CD14-positive monocyte (primary cell): ENCODE data around the gene ZNF555. TPM values are rescaled to one million over a fixed set of nuclear protein-coding genes. Genes with fewer than 3 reads are reported as not detected.
A peak's percentile ranks its signal among the peaks of the same experiment; 100 is the strongest.

Experiments
- DNase-seq, 3 donors: peaks; one replicate each; pipeline ENCODE4 v3.0.0-alpha.2; 2011 to 2022
- H2AFZ ChIP-seq: 2 replicates; pipeline ENCODE4 v1.6.0; 2012; ENCODE audit warnings: mild to moderate bottlenecking, low read depth, low read length, inconsistent platforms; ENCODE audit not compliant: insufficient read depth, poor library complexity, severe bottlenecking
- H3K27ac ChIP-seq, 2 donors: 1 replicate in 1 of 2; 2 replicates in 1 of 2; pipeline ENCODE4 v1.5.1; 2012 to 2013; ENCODE audit warnings: low read length in 2 of 2, control low read depth in 1 of 2, inconsistent platforms in 1 of 2, low read depth in 1 of 2, mild to moderate bottlenecking in 1 of 2
- H3K27me3 ChIP-seq, 2 donors: one replicate each; pipeline versions ENCODE4 v1.6.0 to v1.6.1; 2011 to 2013; ENCODE audit warnings: low read length in 2 of 2; ENCODE audit not compliant: control insufficient read depth in 2 of 2, insufficient read depth in 2 of 2
- H3K36me3 ChIP-seq, 2 donors: replicated peaks in 1 of 2; 1 replicate in 1 of 2; 2 replicates in 1 of 2; pipeline versions ENCODE4 v1.5.1 to v1.6.1; 2012 to 2013; ENCODE audit warnings: low read length in 2 of 2, control low read depth in 1 of 2, inconsistent platforms in 1 of 2, mild to moderate bottlenecking in 1 of 2; ENCODE audit not compliant: insufficient read depth in 2 of 2, control insufficient read depth in 1 of 2
- H3K4me1 ChIP-seq, 2 donors: 1 replicate in 1 of 2; 2 replicates in 1 of 2; pipeline versions ENCODE4 v1.5.1 to v1.6.1; 2012 to 2013; ENCODE audit warnings: low read length in 2 of 2, control low read depth in 1 of 2, inconsistent platforms in 1 of 2, mild to moderate bottlenecking in 1 of 2, moderate library complexity in 1 of 2; ENCODE audit not compliant: insufficient read depth in 2 of 2, control insufficient read depth in 1 of 2
- H3K4me2 ChIP-seq: replicated peaks from 2 replicates; pipeline ENCODE3; 2012; ENCODE audit warnings: low read length, moderate library complexity, mild to moderate bottlenecking; ENCODE audit not compliant: poor library complexity, severe bottlenecking; ENCODE audit errors: extremely low read depth
- H3K4me3 ChIP-seq, 3 experiments: fragments of 200-600 bp in 1 of 3; sonication (generic) in 1 of 3; replicated peaks in 1 of 3; 1 replicate in 2 of 3; 2 replicates in 1 of 3; pipeline ENCODE4 v1.5.1; 2011 to 2013; ENCODE audit warnings: low read length in 3 of 3, mild to moderate bottlenecking in 3 of 3, control low read depth in 2 of 3, low read depth in 2 of 3, inconsistent platforms in 1 of 3, moderate library complexity in 1 of 3
- H3K79me2 ChIP-seq: 2 replicates; pipeline ENCODE4 v1.6.0; 2012; ENCODE audit warnings: mild to moderate bottlenecking, control low read depth, inconsistent platforms, low read length, moderate library complexity; ENCODE audit not compliant: insufficient read depth
- H3K9ac ChIP-seq: 2 replicates; pipeline ENCODE4 v1.6.0; 2017; ENCODE audit warnings: low read length, mild to moderate bottlenecking; ENCODE audit not compliant: insufficient read depth, poor library complexity, severe bottlenecking
- H3K9me3 ChIP-seq, 2 donors: replicated peaks in 1 of 2; 1 replicate in 1 of 2; 2 replicates in 1 of 2; pipeline versions ENCODE4 v1.5.1 to v1.6.1; 2012 to 2013; ENCODE audit warnings: low read length in 2 of 2, control low read depth in 1 of 2; ENCODE audit not compliant: control insufficient read depth in 1 of 2, insufficient read depth in 1 of 2
- H4K20me1 ChIP-seq: 2 replicates; pipeline ENCODE4 v1.6.0; 2012; ENCODE audit warnings: mild to moderate bottlenecking, low read length, control low read depth, moderate library complexity; ENCODE audit not compliant: insufficient read depth
- H3K27ac Mint-ChIP-seq, 7 donors: one replicate each; pipeline ENCODE4 v1.8.0; 2020; ENCODE audit warnings: mild to moderate bottlenecking in 7 of 7, mixed read lengths in 7 of 7, moderate library complexity in 6 of 7, inconsistent platforms in 2 of 7
- H3K27me3 Mint-ChIP-seq, 3 donors: one replicate each; pipeline ENCODE4 v1.8.0; 2021 to 2022; ENCODE audit warnings: low read depth in 3 of 3, mild to moderate bottlenecking in 3 of 3, mixed read lengths in 3 of 3, moderate library complexity in 3 of 3, inconsistent platforms in 1 of 3
- H3K36me3 Mint-ChIP-seq, 2 donors: one replicate each; pipeline ENCODE4 v1.8.0; 2020; ENCODE audit warnings: mixed read lengths in 2 of 2, inconsistent platforms in 1 of 2, mild to moderate bottlenecking in 1 of 2
- H3K4me1 Mint-ChIP-seq: one replicate; pipeline ENCODE4 v1.8.0; 2020; ENCODE audit warnings: mild to moderate bottlenecking, mixed read lengths
- H3K4me3 Mint-ChIP-seq, 2 donors: one replicate each; pipeline ENCODE4 v1.8.0; 2020; ENCODE audit warnings: mild to moderate bottlenecking in 2 of 2, mixed read lengths in 2 of 2, moderate library complexity in 1 of 2
- H3K9me3 Mint-ChIP-seq, 7 donors: one replicate each; pipeline ENCODE4 v1.8.0; 2020 to 2022; ENCODE audit warnings: mixed read lengths in 7 of 7, mild to moderate bottlenecking in 6 of 7, moderate library complexity in 6 of 7, inconsistent platforms in 2 of 7
- CTCF ChIP-seq: fragments of 200-600 bp; IDR thresholded peaks from one replicate; pipeline ENCODE4 v1.8.0; 2022; ENCODE audit warnings: antibody characterized with exemption, mild to moderate bottlenecking
- WGBS: methylation state at CpG from one replicate; pipeline ENCODE4 v1.1.5; 2013; ENCODE audit warnings: missing lambda C conversion rate; ENCODE audit not compliant: insufficient coverage; 5-methylcytosine and 5-hydroxymethylcytosine counted together
- intact Hi-C, 2 donors: fragments of 100-400 bp; cut with micrococcal nuclease; formaldehyde crosslinking; loops; one replicate each; pipeline versions ENCODE4 v1.15.0 to v1.15.1; 2023
- polyA plus RNA-seq, 3 donors: library from polyadenylated mRNA; depleted of rRNA in 1 of 3; unstranded in 2 of 3; stranded (reverse) in 1 of 3; fragments of 300-500 nt in 2 of 3; fragments of >200 nt in 1 of 3; fragmentation: Illumina TruSeq in 2 of 3; gene quantifications; 1 replicate in 2 of 3; 2 replicates in 1 of 3; pipeline ENCODE4 v1.2.3, GENCODE V29; 2012 to 2021

Gene ZNF555
- polyA plus RNA-seq, 3 donors: 2.2 to 2.9 (median 2.6) TPM

- Mint-ChIP-seq H3K27me3 (peaks cover 0 to 2% (median 0%) of the 10 kb centered on the region in 3 donors), H3K9me3 (peaks cover 0 to 4% (median 0%) of the 10 kb centered on the region in 7 donors), H3K4me3 (no peak overlapping the region), H3K36me3 (peaks cover 29 to 79% of the 10 kb centered on the region in 2 donors), H3K27ac (no peak overlapping the region), H3K4me1 (no peaks in the 10 kb centered on the region)
- no peak overlapping the region for H3K9ac ChIP-seq
- H3K9me3 ChIP-seq: no peaks in the 10 kb centered on the region
- DNase-seq: no peak
- H4K20me1 ChIP-seq: no peaks in the 10 kb centered on the region
- no peak overlapping the region for H3K4me3 ChIP-seq
- no peaks in the 10 kb centered on the region for H3K27me3 ChIP-seq
- intact Hi-C loops: no loop called here
- H3K4me2 ChIP-seq: no peak overlapping the region
- no peak overlapping the region for H2AFZ ChIP-seq
- WGBS: 98% methylated on average over 14 of the region's 15 CpGs
- no peak for TF ChIP-seq CTCF
- no peaks in the 10 kb centered on the region for H3K4me1 ChIP-seq
- H3K36me3 ChIP-seq: peaks cover 17 to 57% of the 10 kb centered on the region in 2 donors
- no peaks in the 10 kb centered on the region for H3K79me2 ChIP-seq
- H3K27ac ChIP-seq: no peak overlapping the region
Observed at GRCh38 chr19:2797280-2797679, 44.0 kb upstream of the ZNF555 start.

GRCh38 chr19:2798158-2798685 is 43.1 kb upstream of the ZNF555 start:
- H3K4me3 Mint-ChIP-seq: no peak overlapping the region
- no peaks in the 10 kb centered on the region for H3K79me2 ChIP-seq
- DNase-seq: no peak
- no peak overlapping the region for H3K4me3 ChIP-seq
- WGBS: 100% methylated on average over 10 of the region's 16 CpGs
- H3K36me3 Mint-ChIP-seq: peaks cover 35 to 82% of the 10 kb centered on the region in 2 donors
- no peak overlapping the region for H3K9ac ChIP-seq
- TF ChIP-seq CTCF: no peak
- no peaks in the 10 kb centered on the region for H4K20me1 ChIP-seq
- no peak overlapping the region for H3K27ac ChIP-seq
- H2AFZ ChIP-seq: no peak overlapping the region
- no peaks in the 10 kb centered on the region for H3K9me3 ChIP-seq
- peak overlapping the region in 1 of 7 donors; percentile 37 for H3K27ac Mint-ChIP-seq
- H3K27me3 ChIP-seq: no peaks in the 10 kb centered on the region
- H3K4me1 Mint-ChIP-seq: no peaks in the 10 kb centered on the region
- no peak overlapping the region for H3K4me2 ChIP-seq
- intact Hi-C loops: no loop called here
- H3K4me1 ChIP-seq: no peaks in the 10 kb centered on the region
- peaks cover 0 to 5% (median 0%) of the 10 kb centered on the region in 7 donors for H3K9me3 Mint-ChIP-seq
- peaks cover 0 to 4% (median 0%) of the 10 kb centered on the region in 3 donors for H3K27me3 Mint-ChIP-seq
- H3K36me3 ChIP-seq: peaks cover 17 to 56% of the 10 kb centered on the region in 2 donors
